Measurements from ENCODE around the gene UGT1A1. TPM values are rescaled to one million over a fixed set of nuclear protein-coding genes. Genes with fewer than 3 reads are reported as not detected.

UGT1A1 gene
- total and polyA plus RNA-seq, 12 donors = not detected

GRCh38 chr2:233801357-233802131 is 41.5 kb downstream of the UGT1A1 start:
- Histone ChIP-seq H3K27ac (no peak overlapping the region), H3K27me3 (peaks cover 0 to 5% (median 3%) of the 10 kb centered on the region in 7 donors), H3K4me1 (no peaks in the 10 kb centered on the region), H3K4me3 (no peak overlapping the region), H3K9me3 (peaks cover 0 to 5% (median 0%) of the 10 kb centered on the region in 11 donors), H3K36me3 (no peaks in the 10 kb centered on the region)
- ATAC-seq (peak in 1 of 8 donors; percentile 37), DNase-seq (no peak)
- TF ChIP-seq CTCF (IDR thresholded peaks at IDR 0.05) = no peak
- intact Hi-C loops (cut with DNase I) = no loop called here
- 75 to 78% methylated on average over 9 of the region's 9 CpGs for WGBS, 2 donors

- Histone ChIP-seq H3K27me3 (peaks cover 0 to 5% (median 3%) of the 10 kb centered on the region in 7 donors), H3K27ac (no peak overlapping the region), H3K4me1 (no peaks in the 10 kb centered on the region), H3K9me3 (peaks cover 0 to 5% (median 0%) of the 10 kb centered on the region in 11 donors), H3K4me3 (no peak overlapping the region), H3K36me3 (no peaks in the 10 kb centered on the region)
- intact Hi-C loops (cut with DNase I) = no loop called here
- no peak for TF ChIP-seq CTCF (IDR thresholded peaks at IDR 0.05)
- no peak for ATAC-seq
- DNase-seq = no peak
- 56 to 66% methylated on average over 3 of the region's 3 CpGs for WGBS, 2 donors
These were observed 42.2 kb downstream of the UGT1A1 start for GRCh38 chr2:233802132-233802815.

GRCh38 chr2:233803292-233803911 is 43.3 kb downstream of the UGT1A1 start:
- Histone ChIP-seq H3K27me3 (peaks cover 0 to 14% (median 6%) of the 10 kb centered on the region in 7 donors), H3K9me3 (peaks cover 0 to 5% (median 0%) of the 10 kb centered on the region in 11 donors), H3K4me3 (no peak overlapping the region), H3K27ac (no peak overlapping the region), H3K36me3 (no peaks in the 10 kb centered on the region), H3K4me1 (no peaks in the 10 kb centered on the region)
- no peak for TF ChIP-seq CTCF (IDR thresholded peaks at IDR 0.05)
- intact Hi-C loops (cut with DNase I) = no loop called here
- WGBS, 2 donors = 60 to 69% methylated on average over 2 of the region's 2 CpGs
- no peak for ATAC-seq
- DNase-seq = no peak

GRCh38 chr2:233803994-233804393 is 43.9 kb downstream of the UGT1A1 start:
- no peak overlapping the region for H3K4me3 ChIP-seq
- H3K36me3 ChIP-seq = no peaks in the 10 kb centered on the region
- H3K4me1 ChIP-seq = no peaks in the 10 kb centered on the region
- no peak for DNase-seq
- peaks cover 0 to 20% (median 11%) of the 10 kb centered on the region in 7 donors for H3K27me3 ChIP-seq
- no peak for ATAC-seq
- H3K9me3 ChIP-seq = peaks cover 0 to 5% (median 0%) of the 10 kb centered on the region in 11 donors
- intact Hi-C loops (cut with DNase I) = no loop called here
- H3K27ac ChIP-seq = no peak overlapping the region
- WGBS, 2 donors = 66 to 71% methylated on average over 8 of the region's 8 CpGs
- no peak for TF ChIP-seq CTCF (IDR thresholded peaks at IDR 0.05)

All from heart right ventricle (tissue), 16 donors.